Measurements from ENCODE around the gene ENTPD8.
A peak's percentile ranks its signal among the peaks of the same experiment; 100 is the strongest.

The ENTPD8 gene

GRCh38 chr9:137409515-137409914, 31.6 kb downstream of the ENTPD8 start:
- no peak for DNase-seq (ENCODE audit: low spot score)
- TF ChIP-seq CTCF (IDR thresholded peaks at IDR 0.05), result no peak
- Histone ChIP-seq H3K27ac (peak overlapping the region in 1 of 2 donors; percentile 24), H3K4me3 (no peak overlapping the region)

GRCh38 chr9:137408651-137409405, 32.3 kb downstream of the ENTPD8 start:
- peak overlapping the region in 1 of 2 donors; percentile 24 for H3K27ac ChIP-seq
- TF ChIP-seq CTCF (IDR thresholded peaks at IDR 0.05), result no peak
- H3K4me3 ChIP-seq, result no peak overlapping the region
- DNase-seq (ENCODE audit: low spot score), result no peak

GRCh38 chr9:137407590-137408300, 33.4 kb downstream of the ENTPD8 start:
- DNase-seq (ENCODE audit: low spot score), result no peak
- Histone ChIP-seq H3K27ac (peak overlapping the region in 1 of 2 donors; percentile 75), H3K4me3 (peak overlapping the region; percentile 68)
- no peak for TF ChIP-seq CTCF (IDR thresholded peaks at IDR 0.05)

GRCh38 chr9:137406876-137407589, 34.1 kb downstream of the ENTPD8 start:
- Histone ChIP-seq H3K4me3 (peak overlapping the region; percentile 68), H3K27ac (peak overlapping the region in 1 of 2 donors; percentile 75)
- DNase-seq (ENCODE audit: low spot score), result no peak
- TF ChIP-seq CTCF (IDR thresholded peaks at IDR 0.05), result peak; percentile 72

GRCh38 chr9:137406085-137406760, 34.9 kb downstream of the ENTPD8 start:
- DNase-seq (ENCODE audit: low spot score), result no peak
- H3K4me3 ChIP-seq, result peak overlapping the region; percentile 68
- H3K27ac ChIP-seq, result peak overlapping the region in 1 of 2 donors; percentile 75
- no peak for TF ChIP-seq CTCF (IDR thresholded peaks at IDR 0.05)

- no peak overlapping the region for H3K27ac ChIP-seq
- no peak for TF ChIP-seq CTCF (IDR thresholded peaks at IDR 0.05)
- DNase-seq (ENCODE audit: low spot score), result no peak
- no peak overlapping the region for H3K4me3 ChIP-seq
Measured at GRCh38 chr9:137405677-137406081, 35.5 kb downstream of the ENTPD8 start.

Measured in coronary artery (tissue), 2 donors.